ENCODE results near the gene MTFMT.

Gene MTFMT

DNA sequence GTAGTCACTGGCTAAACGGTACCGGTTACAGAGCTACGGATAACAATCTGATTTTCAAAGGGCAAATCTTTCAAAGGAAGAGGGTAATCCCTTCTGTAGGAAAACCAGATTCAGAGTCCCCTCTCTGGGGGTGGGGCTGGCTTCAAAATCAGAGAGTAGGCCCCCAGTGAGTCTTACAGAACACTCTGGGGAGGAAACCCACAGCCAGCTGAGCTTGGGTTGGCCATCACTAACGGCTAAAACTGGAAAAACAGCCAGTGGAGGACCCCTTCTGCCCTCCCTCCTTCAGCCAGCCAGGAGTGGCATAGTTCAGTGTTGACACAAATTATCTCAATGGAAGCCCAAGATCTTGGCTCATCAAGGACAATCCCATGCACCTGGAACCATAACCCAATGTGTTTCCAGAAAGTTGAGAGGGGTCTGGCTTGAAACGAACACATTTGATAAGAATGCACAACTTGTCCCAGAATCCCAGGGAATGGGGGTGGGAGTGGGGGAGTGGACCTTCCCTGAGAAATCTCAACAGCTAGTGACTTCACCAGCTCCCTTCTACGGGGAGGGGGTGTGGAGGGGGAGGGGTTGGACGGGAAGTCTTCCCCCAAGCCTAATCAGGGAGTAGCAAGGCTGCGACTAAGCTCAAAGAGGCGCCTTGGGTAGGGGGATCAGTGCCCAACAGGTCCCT lies 37.3 kb upstream of the MTFMT start:
- Histone ChIP-seq H3K27me3 (ENCODE audit: insufficient read depth, low read depth) (peaks cover 5% of the 10 kb centered on the region), H2AFZ (ENCODE audit: low read depth) (no peak overlapping the region), H3K4me2 (no peak overlapping the region), H3K79me2 (ENCODE audit: insufficient read depth, low read depth) (no peaks in the 10 kb centered on the region), H3K36me3 (ENCODE audit: insufficient read depth) (no peaks in the 10 kb centered on the region), H3K27ac (no peak overlapping the region), H3K9ac (no peak overlapping the region), H3K4me3 (IDR thresholded peaks at IDR 0.05; ENCODE audit: insufficient read depth, low read depth, low read length) (no peak overlapping the region), H3K4me1 (ENCODE audit: low read depth, poor library complexity, severe bottlenecking) (no peaks in the 10 kb centered on the region), H4K20me1 (ENCODE audit: insufficient read depth) (no peaks in the 10 kb centered on the region)
- no peak for TF ChIP-seq CTCF (conservative IDR thresholded peaks at IDR 0.05; ENCODE audit: low read depth, low read length)

- no peak overlapping the region for H3K27ac ChIP-seq
- H3K79me2 ChIP-seq (ENCODE audit: insufficient read depth, low read depth), result no peaks in the 10 kb centered on the region
- no peak overlapping the region for H3K9ac ChIP-seq
- H2AFZ ChIP-seq (ENCODE audit: low read depth), result no peak overlapping the region
- peaks cover 5% of the 10 kb centered on the region for H3K27me3 ChIP-seq (ENCODE audit: insufficient read depth, low read depth)
- H3K4me1 ChIP-seq (ENCODE audit: low read depth, poor library complexity, severe bottlenecking), result no peaks in the 10 kb centered on the region
- H3K4me3 ChIP-seq (IDR thresholded peaks at IDR 0.05; ENCODE audit: insufficient read depth, low read depth, low read length), result no peak overlapping the region
- no peaks in the 10 kb centered on the region for H3K36me3 ChIP-seq (ENCODE audit: insufficient read depth)
- TF ChIP-seq CTCF (conservative IDR thresholded peaks at IDR 0.05; ENCODE audit: low read depth, low read length), result no peak
- H4K20me1 ChIP-seq (ENCODE audit: insufficient read depth), result no peaks in the 10 kb centered on the region
- no peak overlapping the region for H3K4me2 ChIP-seq
Observed at GRCh38 chr15:65066001-65066634, 36.7 kb upstream of the MTFMT start.

- Histone ChIP-seq H3K4me2 (no peak overlapping the region), H3K4me3 (IDR thresholded peaks at IDR 0.05; ENCODE audit: insufficient read depth, low read depth, low read length) (no peak overlapping the region), H3K9ac (no peak overlapping the region), H3K27me3 (ENCODE audit: insufficient read depth, low read depth) (peaks cover 5% of the 10 kb centered on the region), H3K4me1 (ENCODE audit: low read depth, poor library complexity, severe bottlenecking) (no peaks in the 10 kb centered on the region), H3K79me2 (ENCODE audit: insufficient read depth, low read depth) (no peaks in the 10 kb centered on the region), H4K20me1 (ENCODE audit: insufficient read depth) (no peaks in the 10 kb centered on the region), H2AFZ (ENCODE audit: low read depth) (no peak overlapping the region), H3K27ac (no peak overlapping the region), H3K36me3 (ENCODE audit: insufficient read depth) (no peaks in the 10 kb centered on the region)
- TF ChIP-seq CTCF (conservative IDR thresholded peaks at IDR 0.05; ENCODE audit: low read depth, low read length), result no peak
Observed at GRCh38 chr15:65062726-65063125, 33.3 kb upstream of the MTFMT start.

DNA sequence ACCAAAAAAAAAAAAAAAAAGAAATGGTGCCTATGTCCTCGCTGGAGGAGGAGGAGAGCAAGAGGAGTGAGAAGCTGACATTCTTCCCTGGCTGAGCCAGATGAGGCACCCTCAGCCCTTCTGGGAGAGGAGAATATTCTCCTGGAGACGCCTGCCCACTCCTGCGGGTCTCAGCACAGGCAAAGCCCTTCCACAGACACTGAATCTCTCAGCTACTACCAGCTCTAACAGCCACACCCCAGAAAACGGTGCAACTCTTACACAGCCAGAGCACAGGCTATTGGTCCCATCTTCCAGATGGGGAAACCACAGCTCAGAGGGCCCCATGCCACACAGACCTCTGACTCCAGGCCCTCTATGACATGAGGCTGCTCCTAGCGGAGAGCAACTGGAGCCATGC lies 32.6 kb upstream of the MTFMT start:
- Histone ChIP-seq H2AFZ (ENCODE audit: low read depth) (no peak overlapping the region), H3K36me3 (ENCODE audit: insufficient read depth) (no peaks in the 10 kb centered on the region), H3K27me3 (ENCODE audit: insufficient read depth, low read depth) (peaks cover 5% of the 10 kb centered on the region), H3K9ac (no peak overlapping the region), H3K27ac (no peak overlapping the region), H3K4me1 (ENCODE audit: low read depth, poor library complexity, severe bottlenecking) (no peaks in the 10 kb centered on the region), H3K79me2 (ENCODE audit: insufficient read depth, low read depth) (no peaks in the 10 kb centered on the region), H4K20me1 (ENCODE audit: insufficient read depth) (no peaks in the 10 kb centered on the region), H3K4me3 (IDR thresholded peaks at IDR 0.05; ENCODE audit: insufficient read depth, low read depth, low read length) (no peak overlapping the region), H3K4me2 (no peak overlapping the region)
- no peak for TF ChIP-seq CTCF (conservative IDR thresholded peaks at IDR 0.05; ENCODE audit: low read depth, low read length)
